HG03432 (cell line): ENCODE measurements around the gene CLEC16A.

Experiments used
- ATAC-seq: cut with Tn5 transposase; IDR thresholded peaks from one replicate; pipeline ENCODE4 v1.9.1; 2021; ENCODE audit warnings: mild to moderate bottlenecking, moderate library complexity; ENCODE audit not compliant: unreplicated experiment

Gene CLEC16A

GRCh38 chr16:11147754-11148444 is 203.5 kb downstream of the CLEC16A start:
- no peak for ATAC-seq

GRCh38 chr16:11149011-11149616 is 204.8 kb downstream of the CLEC16A start:
- ATAC-seq: no peak

- no peak for ATAC-seq
Measured at GRCh38 chr16:11150190-11150589, 205.8 kb downstream of the CLEC16A start.

GRCh38 chr16:11151156-11151884 is 207.0 kb downstream of the CLEC16A start:
- no peak for ATAC-seq

- no peak for ATAC-seq
Measured at GRCh38 chr16:11151885-11152629, 207.7 kb downstream of the CLEC16A start.

- no peak for ATAC-seq
Measured at GRCh38 chr16:11152677-11153331, 208.4 kb downstream of the CLEC16A start.

GRCh38 chr16:11155284-11155806 is 211.0 kb downstream of the CLEC16A start:
- no peak for ATAC-seq

GRCh38 chr16:11156401-11156800 is 212.0 kb downstream of the CLEC16A start:
- no peak for ATAC-seq

- ATAC-seq: no peak
Measured at GRCh38 chr16:11157143-11157542, 212.8 kb downstream of the CLEC16A start.

- ATAC-seq: no peak
Measured at GRCh38 chr16:11158018-11158417, 213.7 kb downstream of the CLEC16A start.

GRCh38 chr16:11159282-11159681 is 214.9 kb downstream of the CLEC16A start:
- no peak for ATAC-seq

- ATAC-seq: no peak
Measured at GRCh38 chr16:11160676-11161115, 216.3 kb downstream of the CLEC16A start.

- ATAC-seq: no peak
Measured at GRCh38 chr16:11161439-11161838, 217.1 kb downstream of the CLEC16A start.

- ATAC-seq: no peak
Measured at GRCh38 chr16:11161974-11162373, 217.6 kb downstream of the CLEC16A start.

- no peak for ATAC-seq
Measured at GRCh38 chr16:11162586-11163268, 218.4 kb downstream of the CLEC16A start.

GRCh38 chr16:11163761-11164261 is 219.4 kb downstream of the CLEC16A start:
- no peak for ATAC-seq

GRCh38 chr16:11164482-11165270 is 220.3 kb downstream of the CLEC16A start:
- no peak for ATAC-seq

GRCh38 chr16:11165349-11165748 is 221.0 kb downstream of the CLEC16A start:
- no peak for ATAC-seq
